C4-2B (cell line): ENCODE data around the gene CERK.

Experiments
- ZFX ChIP-seq: fragments of 450-650 bp; IDR thresholded peaks from 2 replicates; pipeline ENCODE4 v1.6.1; 2017
- TF ChIP-seq, protein P1 (sequence below): fragments of 450-650 bp; conservative IDR thresholded peaks from 2 replicates; pipeline ENCODE4 v1.5.1; 2017; ENCODE audit warnings: mild to moderate bottlenecking

DNA sequence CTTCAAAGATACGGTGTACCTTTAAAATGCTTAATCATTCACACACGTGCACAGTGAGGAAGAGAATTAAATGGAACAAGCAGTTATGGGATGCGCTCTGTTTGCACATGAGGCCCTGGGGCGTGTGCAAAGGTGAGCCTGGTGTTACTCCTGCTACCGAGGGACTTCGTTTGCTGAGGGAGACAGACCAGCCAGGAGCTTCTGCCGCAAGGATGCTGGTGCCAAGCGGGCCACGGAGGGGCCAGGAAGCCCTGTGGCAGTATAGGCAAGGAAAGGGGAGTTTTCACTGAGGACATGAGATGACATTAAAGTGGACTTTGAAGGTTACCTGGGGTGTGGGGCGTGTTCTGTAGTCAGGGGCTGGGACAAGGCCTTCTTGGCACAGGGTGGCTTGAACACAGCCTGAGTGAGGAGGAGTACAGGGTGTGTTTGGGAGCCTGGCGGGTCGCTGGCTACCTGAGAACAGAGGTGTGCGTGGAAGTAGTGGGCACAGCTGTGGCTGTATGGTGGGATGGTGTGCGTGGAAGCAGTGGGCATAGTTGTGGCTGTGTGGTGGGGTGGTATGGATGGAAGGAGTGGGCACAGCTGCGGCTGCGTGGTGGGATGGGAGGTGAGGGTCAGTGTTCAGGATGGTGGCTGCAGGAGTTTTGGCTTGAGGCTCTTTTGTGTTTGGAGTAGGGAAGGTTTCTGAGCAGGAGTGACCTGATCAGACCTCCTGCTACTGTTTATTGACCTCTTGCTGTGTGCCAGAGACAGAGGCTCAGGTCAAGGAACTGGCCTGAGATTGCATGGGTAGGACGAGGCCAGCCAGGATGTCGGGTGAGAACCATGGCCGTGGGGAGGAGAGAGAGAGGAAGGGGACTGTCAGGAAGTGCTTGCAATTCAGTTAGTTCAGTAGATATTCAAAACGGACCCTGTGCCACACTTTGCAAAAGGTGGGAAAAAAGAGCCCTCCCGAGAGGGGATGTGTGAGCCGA, 38.1 kb upstream of the CERK start:
- TF ChIP-seq, protein P1, sequence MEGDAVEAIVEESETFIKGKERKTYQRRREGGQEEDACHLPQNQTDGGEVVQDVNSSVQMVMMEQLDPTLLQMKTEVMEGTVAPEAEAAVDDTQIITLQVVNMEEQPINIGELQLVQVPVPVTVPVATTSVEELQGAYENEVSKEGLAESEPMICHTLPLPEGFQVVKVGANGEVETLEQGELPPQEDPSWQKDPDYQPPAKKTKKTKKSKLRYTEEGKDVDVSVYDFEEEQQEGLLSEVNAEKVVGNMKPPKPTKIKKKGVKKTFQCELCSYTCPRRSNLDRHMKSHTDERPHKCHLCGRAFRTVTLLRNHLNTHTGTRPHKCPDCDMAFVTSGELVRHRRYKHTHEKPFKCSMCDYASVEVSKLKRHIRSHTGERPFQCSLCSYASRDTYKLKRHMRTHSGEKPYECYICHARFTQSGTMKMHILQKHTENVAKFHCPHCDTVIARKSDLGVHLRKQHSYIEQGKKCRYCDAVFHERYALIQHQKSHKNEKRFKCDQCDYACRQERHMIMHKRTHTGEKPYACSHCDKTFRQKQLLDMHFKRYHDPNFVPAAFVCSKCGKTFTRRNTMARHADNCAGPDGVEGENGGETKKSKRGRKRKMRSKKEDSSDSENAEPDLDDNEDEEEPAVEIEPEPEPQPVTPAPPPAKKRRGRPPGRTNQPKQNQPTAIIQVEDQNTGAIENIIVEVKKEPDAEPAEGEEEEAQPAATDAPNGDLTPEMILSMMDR = no peak
- TF ChIP-seq ZFX = no peak
